Measurements from ENCODE around the gene KRT79. TPM values are rescaled to one million over a fixed set of nuclear protein-coding genes. Genes with fewer than 3 reads are reported as not detected.

The KRT79 gene
- total and polyA plus RNA-seq, 2 donors = 1.0 to 25.8 TPM

- Histone ChIP-seq H3K36me3 (ENCODE audit: control insufficient read depth in 2 of 2, insufficient read depth in 2 of 2, low read length in 1 of 2) (no peaks in the 10 kb centered on the region), H3K27ac (ENCODE audit: low read depth in 1 of 2, low read length in 1 of 2) (no peak overlapping the region), H3K27me3 (ENCODE audit: control insufficient read depth in 2 of 2, insufficient read depth in 1 of 2, low read length in 1 of 2) (peaks cover 8 to 39% of the 10 kb centered on the region in 2 donors), H3K4me3 (ENCODE audit: low read length in 2 of 2) (no peak overlapping the region), H3K4me1 (ENCODE audit: control insufficient read depth in 2 of 2, insufficient read depth in 2 of 2, low read length in 2 of 2) (peaks cover 0 to 3% of the 10 kb centered on the region in 2 donors), H3K9me3 (ENCODE audit: control insufficient read depth in 2 of 2, insufficient read depth in 1 of 2, low read length in 1 of 2) (no peaks in the 10 kb centered on the region)
- WGBS = 76% methylated on average over 19 of the region's 19 CpGs
- no peak for DNase-seq (ENCODE audit: low read depth in 6 of 9, low spot score in 9 of 9)
Observed at GRCh38 chr12:52790427-52791270, 43.5 kb downstream of the KRT79 start.

GRCh38 chr12:52789637-52790426, 44.3 kb downstream of the KRT79 start:
- WGBS = 28% methylated on average over 50 of the region's 50 CpGs
- no peak for DNase-seq (ENCODE audit: low read depth in 6 of 9, low spot score in 9 of 9)
- H3K27me3 ChIP-seq (ENCODE audit: control insufficient read depth in 2 of 2, insufficient read depth in 1 of 2, low read length in 1 of 2) = peaks cover 8 to 38% of the 10 kb centered on the region in 2 donors

GRCh38 chr12:52788876-52789636, 45.1 kb downstream of the KRT79 start:
- peaks cover 8 to 38% of the 10 kb centered on the region in 2 donors for H3K27me3 ChIP-seq (ENCODE audit: control insufficient read depth in 2 of 2, insufficient read depth in 1 of 2, low read length in 1 of 2)
- peaks cover 0 to 3% of the 10 kb centered on the region in 2 donors for H3K4me1 ChIP-seq (ENCODE audit: control insufficient read depth in 2 of 2, insufficient read depth in 2 of 2, low read length in 2 of 2)
- DNase-seq (ENCODE audit: low read depth in 6 of 9, low spot score in 9 of 9) = no peak
- H3K27ac ChIP-seq (ENCODE audit: low read depth in 1 of 2, low read length in 1 of 2) = no peak overlapping the region
- H3K4me3 ChIP-seq (ENCODE audit: low read length in 2 of 2) = no peak overlapping the region
- no peaks in the 10 kb centered on the region for H3K36me3 ChIP-seq (ENCODE audit: control insufficient read depth in 2 of 2, insufficient read depth in 2 of 2, low read length in 1 of 2)
- no peaks in the 10 kb centered on the region for H3K9me3 ChIP-seq (ENCODE audit: control insufficient read depth in 2 of 2, insufficient read depth in 1 of 2, low read length in 1 of 2)
- WGBS = 97% methylated on average over 11 of the region's 11 CpGs

More at GRCh38 chr12:52789637-52790426, 44.3 kb downstream of the KRT79 start:
- H3K27ac ChIP-seq (ENCODE audit: low read depth in 1 of 2, low read length in 1 of 2) = no peak overlapping the region
- H3K4me1 ChIP-seq (ENCODE audit: control insufficient read depth in 2 of 2, insufficient read depth in 2 of 2, low read length in 2 of 2) = peaks cover 0 to 3% of the 10 kb centered on the region in 2 donors
- no peaks in the 10 kb centered on the region for H3K9me3 ChIP-seq (ENCODE audit: control insufficient read depth in 2 of 2, insufficient read depth in 1 of 2, low read length in 1 of 2)
- H3K4me3 ChIP-seq (ENCODE audit: low read length in 2 of 2) = no peak overlapping the region
- H3K36me3 ChIP-seq (ENCODE audit: control insufficient read depth in 2 of 2, insufficient read depth in 2 of 2, low read length in 1 of 2) = no peaks in the 10 kb centered on the region

- H3K9me3 ChIP-seq (ENCODE audit: control insufficient read depth in 2 of 2, insufficient read depth in 1 of 2, low read length in 1 of 2) = no peaks in the 10 kb centered on the region
- H3K27ac ChIP-seq (ENCODE audit: low read depth in 1 of 2, low read length in 1 of 2) = no peak overlapping the region
- H3K36me3 ChIP-seq (ENCODE audit: control insufficient read depth in 2 of 2, insufficient read depth in 2 of 2, low read length in 1 of 2) = no peaks in the 10 kb centered on the region
- DNase-seq (ENCODE audit: low read depth in 6 of 9, low spot score in 9 of 9) = no peak
- no peak overlapping the region for H3K4me3 ChIP-seq (ENCODE audit: low read length in 2 of 2)
- 74% methylated on average over 6 of the region's 6 CpGs for WGBS
- peaks cover 8 to 38% of the 10 kb centered on the region in 2 donors for H3K27me3 ChIP-seq (ENCODE audit: control insufficient read depth in 2 of 2, insufficient read depth in 1 of 2, low read length in 1 of 2)
- peaks cover 0 to 3% of the 10 kb centered on the region in 2 donors for H3K4me1 ChIP-seq (ENCODE audit: control insufficient read depth in 2 of 2, insufficient read depth in 2 of 2, low read length in 2 of 2)
Observed at GRCh38 chr12:52788192-52788875, 45.8 kb downstream of the KRT79 start.

GRCh38 chr12:52787324-52788191, 46.6 kb downstream of the KRT79 start:
- DNase-seq (ENCODE audit: low read depth in 6 of 9, low spot score in 9 of 9) = no peak
- WGBS = 87% methylated on average over 6 of the region's 6 CpGs
- Histone ChIP-seq H3K27me3 (ENCODE audit: control insufficient read depth in 2 of 2, insufficient read depth in 1 of 2, low read length in 1 of 2) (peaks cover 8 to 38% of the 10 kb centered on the region in 2 donors), H3K36me3 (ENCODE audit: control insufficient read depth in 2 of 2, insufficient read depth in 2 of 2, low read length in 1 of 2) (no peaks in the 10 kb centered on the region), H3K27ac (ENCODE audit: low read depth in 1 of 2, low read length in 1 of 2) (no peak overlapping the region), H3K9me3 (ENCODE audit: control insufficient read depth in 2 of 2, insufficient read depth in 1 of 2, low read length in 1 of 2) (no peaks in the 10 kb centered on the region), H3K4me3 (ENCODE audit: low read length in 2 of 2) (no peak overlapping the region), H3K4me1 (ENCODE audit: control insufficient read depth in 2 of 2, insufficient read depth in 2 of 2, low read length in 2 of 2) (peaks cover 0 to 3% of the 10 kb centered on the region in 2 donors)

- Histone ChIP-seq H3K4me1 (ENCODE audit: control insufficient read depth in 2 of 2, insufficient read depth in 2 of 2, low read length in 2 of 2) (no peaks in the 10 kb centered on the region), H3K27me3 (ENCODE audit: control insufficient read depth in 2 of 2, insufficient read depth in 1 of 2, low read length in 1 of 2) (peaks cover 2 to 21% of the 10 kb centered on the region in 2 donors), H3K27ac (ENCODE audit: low read depth in 1 of 2, low read length in 1 of 2) (no peak overlapping the region), H3K36me3 (ENCODE audit: control insufficient read depth in 2 of 2, insufficient read depth in 2 of 2, low read length in 1 of 2) (no peaks in the 10 kb centered on the region), H3K4me3 (ENCODE audit: low read length in 2 of 2) (no peak overlapping the region), H3K9me3 (ENCODE audit: control insufficient read depth in 2 of 2, insufficient read depth in 1 of 2, low read length in 1 of 2) (no peaks in the 10 kb centered on the region)
- no peak for DNase-seq (ENCODE audit: low read depth in 6 of 9, low spot score in 9 of 9)
- 88% methylated on average over 3 of the region's 3 CpGs for WGBS
Observed at GRCh38 chr12:52784909-52785308, 49.2 kb downstream of the KRT79 start.

GRCh38 chr12:52783563-52784316, 50.4 kb downstream of the KRT79 start:
- Histone ChIP-seq H3K27me3 (ENCODE audit: control insufficient read depth in 2 of 2, insufficient read depth in 1 of 2, low read length in 1 of 2) (peaks cover 0 to 11% of the 10 kb centered on the region in 2 donors), H3K4me1 (ENCODE audit: control insufficient read depth in 2 of 2, insufficient read depth in 2 of 2, low read length in 2 of 2) (no peaks in the 10 kb centered on the region), H3K36me3 (ENCODE audit: control insufficient read depth in 2 of 2, insufficient read depth in 2 of 2, low read length in 1 of 2) (no peaks in the 10 kb centered on the region), H3K9me3 (ENCODE audit: control insufficient read depth in 2 of 2, insufficient read depth in 1 of 2, low read length in 1 of 2) (no peaks in the 10 kb centered on the region), H3K27ac (ENCODE audit: low read depth in 1 of 2, low read length in 1 of 2) (no peak overlapping the region), H3K4me3 (ENCODE audit: low read length in 2 of 2) (no peak overlapping the region)
- DNase-seq (ENCODE audit: low read depth in 6 of 9, low spot score in 9 of 9) = no peak
- WGBS = 93% methylated on average over 7 of the region's 7 CpGs

Measured in thymus (tissue), 11 donors.